ENCODE data around the gene BCL2L11.
A peak's percentile ranks its signal among the peaks of the same experiment; 100 is the strongest.
"Not testable (repeated sequence)": the region's sequence is repeated elsewhere in the genome, so short reads cannot be mapped to it uniquely, and the experiment has no call there.

BCL2L11 gene

DNA sequence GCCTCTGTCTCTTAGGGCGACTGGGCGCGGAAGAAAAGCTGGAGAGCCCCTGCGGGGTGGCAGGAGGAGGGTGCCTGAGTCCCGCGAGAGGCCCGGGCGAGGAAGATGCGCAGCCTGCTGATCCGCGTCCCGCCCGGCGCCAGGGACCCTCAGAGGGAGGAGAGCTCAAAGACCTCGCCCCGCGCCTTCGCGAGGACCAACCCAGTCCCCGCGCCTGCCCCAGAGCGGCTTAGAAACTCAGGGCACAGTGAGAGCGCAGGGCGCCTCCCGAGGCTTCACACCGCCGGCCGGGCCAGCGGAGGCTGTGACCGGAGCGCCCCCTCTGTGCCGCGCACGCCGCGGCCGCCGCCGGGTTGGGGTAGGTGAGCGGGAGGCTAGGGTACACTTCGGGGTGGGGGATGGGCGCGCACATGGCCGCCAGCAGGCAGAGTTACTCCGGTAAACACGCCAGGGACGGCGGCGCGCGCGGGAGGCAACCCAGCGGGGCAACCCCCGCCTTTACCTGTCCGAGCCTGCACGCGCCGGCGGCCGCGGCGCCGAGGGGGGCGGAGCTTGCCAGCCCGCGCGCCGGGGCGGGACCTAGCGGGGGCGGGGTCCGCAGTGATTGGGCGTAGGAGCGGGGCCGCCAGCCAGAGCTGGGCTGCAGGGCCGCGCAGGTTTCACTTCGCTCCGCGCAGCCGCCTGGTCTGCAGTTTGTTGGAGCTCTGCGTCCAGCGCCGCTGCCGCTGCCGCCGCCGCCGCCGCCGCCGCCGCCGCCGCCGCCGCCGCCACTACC, at the start of gene BCL2L11:
TSS of gene BCL2L11 (plus strand) at position 662 of the 775 bp plus-strand sequence. CDS start 2,832 bp downstream, outside the sequence.
- peaks cover 57% of the 10 kb centered on the region for H3K27me3 ChIP-seq (ENCODE audit: insufficient read depth, low read length)
- peaks cover 8% of the 10 kb centered on the region; the same call in 1 of the 2 replicates for H3K4me1 ChIP-seq (ENCODE audit: insufficient read depth, low read length)
- H3K9ac ChIP-seq (ENCODE audit: low read depth, low read length), result peak within 1 kb of the TSS; percentile 80
- H3K4me3 ChIP-seq (ENCODE audit: low read length), result peak within 1 kb of the TSS; percentile 94
- H3K9me3 ChIP-seq (ENCODE audit: insufficient read depth, low read depth, low read length), result no peaks in the 10 kb centered on the region
- peaks cover 18% of the 10 kb centered on the region for H3K36me3 ChIP-seq (ENCODE audit: insufficient read depth, low read depth, low read length)
- no peak within 1 kb of the TSS for H3K27ac ChIP-seq (ENCODE audit: low read length)

DNA sequence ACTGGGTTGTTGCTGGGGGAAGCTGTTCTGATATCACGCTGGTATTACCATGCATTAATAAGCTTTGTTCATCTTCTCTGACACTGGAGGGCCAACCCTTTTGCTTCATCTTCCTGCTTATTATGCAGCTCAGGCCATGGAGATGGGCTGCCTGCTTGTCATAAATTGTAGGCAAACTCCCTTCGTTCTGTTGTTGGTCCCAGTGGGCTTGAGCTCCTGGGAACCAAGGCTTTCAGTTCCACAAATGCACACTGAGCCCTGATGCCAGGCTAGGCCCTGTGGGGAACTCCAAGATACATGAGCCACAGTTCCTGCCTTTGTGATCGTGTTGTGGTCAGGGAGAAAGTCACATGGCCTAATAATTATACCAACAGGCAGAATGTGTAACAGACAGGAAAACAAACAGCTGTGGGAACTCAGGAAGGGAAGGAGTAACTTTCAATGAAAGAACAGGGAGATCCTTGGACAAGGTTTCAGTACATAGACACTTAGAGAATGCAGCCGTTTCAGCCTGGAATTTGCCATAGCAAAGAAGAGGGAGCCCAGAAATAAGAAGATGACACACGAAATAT, 49.0 kb upstream of the BCL2L11 start:
- no peak overlapping the region for H3K9ac ChIP-seq (ENCODE audit: low read depth, low read length)
- H3K27ac ChIP-seq (ENCODE audit: low read length), result no peak overlapping the region
- peaks cover 4% of the 10 kb centered on the region for H3K4me1 ChIP-seq (ENCODE audit: insufficient read depth, low read length)
- no peaks in the 10 kb centered on the region for H3K36me3 ChIP-seq (ENCODE audit: insufficient read depth, low read depth, low read length)
- peaks cover 20% of the 10 kb centered on the region for H3K9me3 ChIP-seq (ENCODE audit: insufficient read depth, low read depth, low read length)
- H3K27me3 ChIP-seq (ENCODE audit: insufficient read depth, low read length), result no peaks in the 10 kb centered on the region
- no peak overlapping the region for H3K4me3 ChIP-seq (ENCODE audit: low read length)

DNA sequence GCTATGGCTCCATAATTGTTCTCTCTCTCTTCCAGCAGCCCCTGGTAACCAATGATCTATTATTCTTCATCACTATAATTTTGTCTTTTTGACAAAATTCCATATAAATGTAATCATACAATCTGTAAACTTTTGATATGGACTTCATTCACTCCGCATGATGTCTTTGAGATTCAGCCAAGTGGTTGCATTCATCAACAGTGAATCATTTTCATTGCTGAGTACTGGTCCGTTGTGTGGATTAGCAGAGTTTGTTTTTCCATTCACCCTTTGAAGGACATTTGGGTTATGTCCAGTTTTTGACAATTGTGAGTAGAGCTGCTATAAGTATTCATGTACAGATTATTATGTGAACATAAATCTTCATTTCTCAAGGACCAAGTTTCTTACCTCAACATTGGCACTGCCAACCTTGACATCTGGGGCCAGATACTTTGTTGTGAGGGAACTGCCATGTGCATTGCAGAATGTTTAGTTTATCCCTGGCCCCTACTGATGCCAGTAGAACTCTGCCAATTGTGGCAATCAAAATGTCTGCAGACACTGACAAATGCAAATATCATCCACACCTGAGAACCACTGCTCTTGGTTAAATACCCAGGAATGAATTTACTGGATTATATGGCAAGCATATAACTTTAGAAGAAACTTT, 48.4 kb upstream of the BCL2L11 start:
- Histone ChIP-seq H3K36me3 (ENCODE audit: insufficient read depth, low read depth, low read length) (no peaks in the 10 kb centered on the region), H3K4me1 (ENCODE audit: insufficient read depth, low read length) (peaks cover 4% of the 10 kb centered on the region), H3K9ac (ENCODE audit: low read depth, low read length) (no peak overlapping the region), H3K9me3 (ENCODE audit: insufficient read depth, low read depth, low read length) (peaks cover 20% of the 10 kb centered on the region), H3K27me3 (ENCODE audit: insufficient read depth, low read length) (no peaks in the 10 kb centered on the region), H3K4me3 (ENCODE audit: low read length) (no peak overlapping the region), H3K27ac (ENCODE audit: low read length) (no peak overlapping the region)

- not testable (repeated sequence) for H3K9me3 ChIP-seq (ENCODE audit: insufficient read depth, low read depth, low read length); H3K9ac ChIP-seq (ENCODE audit: low read depth, low read length); H3K36me3 ChIP-seq (ENCODE audit: insufficient read depth, low read depth, low read length); H3K4me3 ChIP-seq (ENCODE audit: low read length); H3K4me1 ChIP-seq (ENCODE audit: insufficient read depth, low read length); H3K27ac ChIP-seq (ENCODE audit: low read length); H3K27me3 ChIP-seq (ENCODE audit: insufficient read depth, low read length)
Observed at GRCh38 chr2:111082659-111083058, 38.1 kb upstream of the BCL2L11 start.

DNA sequence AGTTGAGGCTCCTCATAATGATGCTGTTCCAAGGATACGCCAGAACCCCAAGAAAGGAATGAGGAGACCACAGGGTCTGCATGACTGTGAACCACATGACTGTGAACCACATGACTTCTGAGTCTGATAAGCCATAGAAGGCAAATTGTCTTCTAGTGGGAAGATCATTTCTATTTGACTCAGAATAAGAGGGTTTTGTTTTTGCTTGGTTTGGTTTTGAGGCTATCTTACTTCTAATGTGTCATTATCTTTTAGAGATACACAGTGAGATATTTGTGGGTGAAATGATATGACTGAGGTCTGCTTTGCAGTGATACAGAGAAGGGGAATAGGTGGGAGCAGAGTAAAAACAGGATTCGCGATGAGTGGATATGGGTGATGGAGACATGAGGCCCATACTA, 28.9 kb upstream of the BCL2L11 start:
- no peaks in the 10 kb centered on the region for H3K9me3 ChIP-seq (ENCODE audit: insufficient read depth, low read depth, low read length)
- no peak overlapping the region for H3K4me3 ChIP-seq (ENCODE audit: low read length)
- no peaks in the 10 kb centered on the region for H3K27me3 ChIP-seq (ENCODE audit: insufficient read depth, low read length)
- H3K9ac ChIP-seq (ENCODE audit: low read depth, low read length), result no peak overlapping the region
- H3K36me3 ChIP-seq (ENCODE audit: insufficient read depth, low read depth, low read length), result no peaks in the 10 kb centered on the region
- no peak overlapping the region for H3K27ac ChIP-seq (ENCODE audit: low read length)
- H3K4me1 ChIP-seq (ENCODE audit: insufficient read depth, low read length), result no peaks in the 10 kb centered on the region

DNA sequence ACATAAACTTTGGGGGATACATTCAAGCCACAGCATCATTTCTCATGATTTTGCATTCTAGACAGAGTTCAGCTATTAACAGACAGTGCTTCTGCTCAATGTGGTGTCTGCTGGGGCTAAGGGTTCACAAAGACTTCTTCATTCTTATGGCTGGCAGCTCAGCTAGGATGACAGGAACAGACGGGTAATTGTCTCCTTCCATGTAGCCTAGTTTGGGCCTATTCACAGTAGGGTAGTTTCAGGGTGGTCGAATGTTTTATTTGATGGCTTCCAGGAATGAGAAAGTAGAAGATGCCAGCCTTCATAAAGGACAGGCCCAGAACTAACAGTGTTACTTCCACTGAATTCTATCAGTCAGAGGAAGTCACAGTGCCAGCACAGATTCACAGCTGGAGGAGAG, 26.0 kb upstream of the BCL2L11 start:
- H3K9ac ChIP-seq (ENCODE audit: low read depth, low read length), result no peak overlapping the region
- H3K27me3 ChIP-seq (ENCODE audit: insufficient read depth, low read length), result no peaks in the 10 kb centered on the region
- H3K4me3 ChIP-seq (ENCODE audit: low read length), result no peak overlapping the region
- H3K4me1 ChIP-seq (ENCODE audit: insufficient read depth, low read length), result no peaks in the 10 kb centered on the region
- H3K27ac ChIP-seq (ENCODE audit: low read length), result no peak overlapping the region
- no peaks in the 10 kb centered on the region for H3K36me3 ChIP-seq (ENCODE audit: insufficient read depth, low read depth, low read length)
- no peaks in the 10 kb centered on the region for H3K9me3 ChIP-seq (ENCODE audit: insufficient read depth, low read depth, low read length)

- H3K27me3 ChIP-seq (ENCODE audit: insufficient read depth, low read length), result no peaks in the 10 kb centered on the region
- no peak overlapping the region for H3K4me3 ChIP-seq (ENCODE audit: low read length)
- H3K4me1 ChIP-seq (ENCODE audit: insufficient read depth, low read length), result no peaks in the 10 kb centered on the region
- H3K36me3 ChIP-seq (ENCODE audit: insufficient read depth, low read depth, low read length), result no peaks in the 10 kb centered on the region
- no peak overlapping the region for H3K9ac ChIP-seq (ENCODE audit: low read depth, low read length)
- H3K9me3 ChIP-seq (ENCODE audit: insufficient read depth, low read depth, low read length), result no peaks in the 10 kb centered on the region
- H3K27ac ChIP-seq (ENCODE audit: low read length), result no peak overlapping the region
Observed at GRCh38 chr2:111095434-111095833, 25.3 kb upstream of the BCL2L11 start.

DNA sequence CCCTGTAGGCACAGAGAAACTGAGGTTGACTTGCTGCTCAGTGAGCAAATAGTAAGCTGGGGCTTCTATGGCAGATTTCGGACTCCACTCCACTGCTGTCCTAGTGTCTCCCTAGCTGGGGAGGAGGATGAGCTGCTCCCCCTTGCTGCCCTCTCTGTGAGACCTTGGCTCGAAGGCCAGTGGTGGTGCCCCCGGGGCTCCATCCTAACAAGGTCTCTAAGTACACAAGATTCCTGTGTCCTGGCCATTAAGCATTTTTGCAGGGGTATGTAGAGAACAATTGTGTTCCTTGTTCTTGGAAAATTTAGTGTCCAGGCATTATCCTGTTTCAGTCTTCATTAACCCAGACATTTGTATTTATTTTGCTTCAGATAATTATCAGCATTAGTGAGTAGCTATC, 21.3 kb upstream of the BCL2L11 start:
- Histone ChIP-seq H3K9ac (ENCODE audit: low read depth, low read length) (no peak overlapping the region), H3K27me3 (ENCODE audit: insufficient read depth, low read length) (no peaks in the 10 kb centered on the region), H3K4me3 (ENCODE audit: low read length) (no peak overlapping the region), H3K36me3 (ENCODE audit: insufficient read depth, low read depth, low read length) (no peaks in the 10 kb centered on the region), H3K27ac (ENCODE audit: low read length) (no peak overlapping the region), H3K9me3 (ENCODE audit: insufficient read depth, low read depth, low read length) (no peaks in the 10 kb centered on the region), H3K4me1 (ENCODE audit: insufficient read depth, low read length) (no peaks in the 10 kb centered on the region)

DNA sequence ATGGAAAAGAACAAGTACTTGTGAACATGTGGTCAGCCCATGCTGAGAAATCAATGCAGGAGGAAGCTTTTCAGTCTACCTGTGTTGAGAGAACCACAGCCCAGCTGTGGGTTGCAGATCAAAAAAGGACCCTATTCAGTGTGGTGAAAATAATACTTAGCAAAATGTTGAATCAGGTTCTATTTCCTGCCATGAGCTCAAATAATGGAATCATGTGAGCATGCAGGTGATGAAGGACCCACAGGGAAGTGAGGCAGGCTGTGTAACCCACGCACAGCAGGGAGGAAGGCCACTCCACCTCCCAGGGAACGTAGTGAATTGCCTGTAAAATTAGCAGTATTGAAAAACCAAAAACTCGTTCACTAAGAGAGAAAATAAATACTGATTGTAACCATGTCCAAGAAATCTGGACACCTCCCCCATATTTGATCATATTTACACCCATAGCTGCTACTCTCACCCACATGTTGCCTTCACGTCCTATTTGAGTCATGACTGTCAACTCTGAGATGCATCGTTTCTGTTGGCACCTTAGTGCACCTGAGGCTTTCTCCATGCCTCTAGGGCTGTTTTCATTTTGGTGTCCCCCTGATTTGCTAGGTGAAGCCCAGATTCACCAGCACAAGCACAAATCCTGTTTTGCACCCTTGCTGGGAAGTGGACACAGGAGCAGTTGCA, 20.5 kb upstream of the BCL2L11 start:
- H3K27ac ChIP-seq (ENCODE audit: low read length), result no peak overlapping the region
- H3K9me3 ChIP-seq (ENCODE audit: insufficient read depth, low read depth, low read length), result no peaks in the 10 kb centered on the region
- H3K27me3 ChIP-seq (ENCODE audit: insufficient read depth, low read length), result no peaks in the 10 kb centered on the region
- H3K9ac ChIP-seq (ENCODE audit: low read depth, low read length), result no peak overlapping the region
- no peak overlapping the region for H3K4me3 ChIP-seq (ENCODE audit: low read length)
- H3K36me3 ChIP-seq (ENCODE audit: insufficient read depth, low read depth, low read length), result no peaks in the 10 kb centered on the region
- no peaks in the 10 kb centered on the region for H3K4me1 ChIP-seq (ENCODE audit: insufficient read depth, low read length)

DNA sequence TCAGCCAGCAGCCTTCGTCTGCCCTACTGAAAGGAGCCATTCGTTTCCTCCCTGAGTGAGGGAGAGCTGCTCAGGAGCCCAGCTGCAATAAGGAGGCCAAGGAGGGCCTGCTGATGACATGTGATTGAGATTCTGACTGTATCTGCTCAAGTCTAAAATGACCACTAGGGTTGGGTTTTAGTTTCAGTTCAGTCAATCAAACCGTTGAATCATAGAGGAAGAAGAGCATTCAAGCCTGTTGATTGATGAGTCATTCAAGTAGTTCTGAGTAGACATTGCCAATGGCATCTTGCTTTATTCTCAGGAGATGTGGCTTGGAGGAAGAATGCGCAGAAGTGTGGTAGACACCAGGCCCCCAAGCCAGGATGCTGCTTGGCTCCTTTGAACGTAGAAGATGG, 19.9 kb upstream of the BCL2L11 start:
- Histone ChIP-seq H3K27me3 (ENCODE audit: insufficient read depth, low read length) (no peaks in the 10 kb centered on the region), H3K27ac (ENCODE audit: low read length) (no peak overlapping the region), H3K4me3 (ENCODE audit: low read length) (no peak overlapping the region), H3K9ac (ENCODE audit: low read depth, low read length) (no peak overlapping the region), H3K36me3 (ENCODE audit: insufficient read depth, low read depth, low read length) (no peaks in the 10 kb centered on the region), H3K9me3 (ENCODE audit: insufficient read depth, low read depth, low read length) (no peaks in the 10 kb centered on the region), H3K4me1 (ENCODE audit: insufficient read depth, low read length) (no peaks in the 10 kb centered on the region)

GRCh38 chr2:111101592-111101991, 19.1 kb upstream of the BCL2L11 start:
- Histone ChIP-seq H3K9me3 (ENCODE audit: insufficient read depth, low read depth, low read length) (no peaks in the 10 kb centered on the region), H3K9ac (ENCODE audit: low read depth, low read length) (no peak overlapping the region), H3K27ac (ENCODE audit: low read length) (no peak overlapping the region), H3K4me1 (ENCODE audit: insufficient read depth, low read length) (no peaks in the 10 kb centered on the region), H3K4me3 (ENCODE audit: low read length) (no peak overlapping the region), H3K27me3 (ENCODE audit: insufficient read depth, low read length) (no peaks in the 10 kb centered on the region), H3K36me3 (ENCODE audit: insufficient read depth, low read depth, low read length) (no peaks in the 10 kb centered on the region)

All from iPS-20b (cell line).